ENCODE measurements around the gene CEP41.

CEP41 gene

GRCh38 chr7:130479716-130480400 lies 39.0 kb upstream of the CEP41 start (continued):
- no peak for TF ChIP-seq POU6F1 (CRISPR knock-in tag; IDR thresholded peaks at IDR 0.05; ENCODE audit: borderline replicate concordance, low read depth)
- TF ChIP-seq CSDC2 (CRISPR knock-in tag; IDR thresholded peaks at IDR 0.05), result no peak
- no peak for TF ChIP-seq CSRNP3 (CRISPR knock-in tag; IDR thresholded peaks at IDR 0.05)
- TF ChIP-seq ZFP30 (CRISPR knock-in tag; IDR thresholded peaks at IDR 0.05), result no peak
- no peak for TF ChIP-seq GLIS3 (CRISPR knock-in tag; IDR thresholded peaks at IDR 0.05)
- TF ChIP-seq ESRRG (CRISPR knock-in tag; IDR thresholded peaks at IDR 0.05), result no peak

DNA sequence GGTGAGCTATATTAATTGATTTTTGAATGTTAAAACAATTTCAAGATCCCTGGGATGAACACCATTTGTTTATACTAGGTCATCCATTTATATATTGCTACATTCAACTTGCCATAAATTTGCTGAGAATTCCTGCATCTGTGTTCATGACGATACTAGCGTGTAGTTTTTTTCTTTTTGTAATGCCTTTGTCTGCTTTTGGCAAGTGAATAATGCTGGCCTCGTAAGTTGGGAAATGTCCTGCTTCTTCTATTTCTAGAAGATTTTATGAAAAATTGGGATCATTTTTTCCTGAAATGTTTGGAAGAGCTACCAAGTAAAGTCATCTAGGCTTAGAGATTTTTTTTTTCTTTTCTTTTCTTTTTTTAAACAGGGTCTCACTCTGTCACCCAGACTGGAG lies 38.2 kb upstream of the CEP41 start:
- TF ChIP-seq CSRNP3 (CRISPR knock-in tag; IDR thresholded peaks at IDR 0.05) (no peak), CREB5 (CRISPR knock-in tag; IDR thresholded peaks at IDR 0.05; ENCODE audit: low read depth) (no peak), OSR1 (CRISPR knock-in tag; IDR thresholded peaks at IDR 0.05) (no peak), GLIS3 (CRISPR knock-in tag; IDR thresholded peaks at IDR 0.05) (no peak), ZFP3 (CRISPR knock-in tag; IDR thresholded peaks at IDR 0.05) (no peak), ZNF8 (CRISPR knock-in tag; IDR thresholded peaks at IDR 0.05) (no peak), RARB (CRISPR knock-in tag; IDR thresholded peaks at IDR 0.05) (no peak), PATZ1 (CRISPR knock-in tag; IDR thresholded peaks at IDR 0.05; ENCODE audit: borderline replicate concordance) (no peak), ZFP30 (CRISPR knock-in tag; IDR thresholded peaks at IDR 0.05) (no peak), BACH2 (CRISPR knock-in tag; IDR thresholded peaks at IDR 0.05; ENCODE audit: borderline replicate concordance) (no peak), ESRRG (CRISPR knock-in tag; IDR thresholded peaks at IDR 0.05) (no peak), ZNF565 (CRISPR knock-in tag; conservative IDR thresholded peaks at IDR 0.05; ENCODE audit: low read depth) (no peak), ZC3H10 (CRISPR knock-in tag; IDR thresholded peaks at IDR 0.05) (no peak), ISL1 (CRISPR knock-in tag; IDR thresholded peaks at IDR 0.05) (no peak), TCF4 (CRISPR knock-in tag; IDR thresholded peaks at IDR 0.05; ENCODE audit: borderline replicate concordance) (no peak), SNAI2 (CRISPR knock-in tag; IDR thresholded peaks at IDR 0.05) (no peak), ZNF70 (CRISPR knock-in tag; IDR thresholded peaks at IDR 0.05) (no peak)
- ATAC-seq, result no peak

- no peak for TF ChIP-seq ZNF70 (CRISPR knock-in tag; IDR thresholded peaks at IDR 0.05)
- no peak for TF ChIP-seq BACH2 (CRISPR knock-in tag; IDR thresholded peaks at IDR 0.05; ENCODE audit: borderline replicate concordance)
- TF ChIP-seq CSRNP3 (CRISPR knock-in tag; IDR thresholded peaks at IDR 0.05), result no peak
- TF ChIP-seq ZNF8 (CRISPR knock-in tag; IDR thresholded peaks at IDR 0.05), result no peak
- TF ChIP-seq ARNTL (CRISPR knock-in tag; IDR thresholded peaks at IDR 0.05; ENCODE audit: borderline replicate concordance, low read depth), result no peak
- TF ChIP-seq SNAI2 (CRISPR knock-in tag; IDR thresholded peaks at IDR 0.05), result no peak
- no peak for TF ChIP-seq TCF4 (CRISPR knock-in tag; IDR thresholded peaks at IDR 0.05; ENCODE audit: borderline replicate concordance)
- no peak for TF ChIP-seq CREB5 (CRISPR knock-in tag; IDR thresholded peaks at IDR 0.05; ENCODE audit: low read depth)
- TF ChIP-seq TOX (CRISPR knock-in tag; IDR thresholded peaks at IDR 0.05; ENCODE audit: borderline replicate concordance), result no peak
- TF ChIP-seq ZC3H10 (CRISPR knock-in tag; IDR thresholded peaks at IDR 0.05), result no peak
- no peak for TF ChIP-seq ZFP30 (CRISPR knock-in tag; IDR thresholded peaks at IDR 0.05)
- no peak for TF ChIP-seq ESRRG (CRISPR knock-in tag; IDR thresholded peaks at IDR 0.05)
- TF ChIP-seq GLIS3 (CRISPR knock-in tag; IDR thresholded peaks at IDR 0.05), result no peak
- TF ChIP-seq ISL1 (CRISPR knock-in tag; IDR thresholded peaks at IDR 0.05), result no peak
- peak; percentile 34; the same call in 1 of the 3 replicates for ATAC-seq
Measured at GRCh38 chr7:130476297-130477150, 35.7 kb upstream of the CEP41 start.

All from SK-N-SH treated with all-trans-retinoic acid at 6 μM for 48 hours (cell line).